A673 (cell line): ENCODE data around the gene SPECC1. TPM values are rescaled to one million over a fixed set of nuclear protein-coding genes. Genes with fewer than 3 reads are reported as not detected.

Source experiments
- BruUV-seq: library from RNA; stranded (reverse); fragments of 400-500 nt; replicated peaks from 2 replicates; lab custom pipeline; 2021; lab: Mats Ljungman, UMichigan
- CTCF ChIA-PET: fragments of 300-600 bp; sonication (Branson Sonifier 250); formaldehyde crosslinking; loops from one replicate; lab custom pipeline; 2022; ENCODE audit warnings: antibody characterized with exemption; lab: Charles Lee
- POLR2A ChIA-PET: fragments of 300-600 bp; sonication (Branson Sonifier 250); formaldehyde crosslinking; loops from one replicate; lab custom pipeline; 2022; ENCODE audit warnings: antibody characterized with exemption; ENCODE audit not compliant: low non-redundant PET; lab: Charles Lee
- DNase-seq: peaks from one replicate; pipeline ENCODE4 v3.0.0-alpha.2; 2015; ENCODE audit warnings: low spot score
- H3K27ac ChIP-seq: fragments of 200-600 bp; sonication (generic); 2 replicates; pipeline ENCODE4 v1.5.1; 2016; ENCODE audit warnings: mixed run types, low read depth, mild to moderate bottlenecking, mixed read lengths, antibody characterized with exemption, low read length; ENCODE audit not compliant: poor library complexity, severe bottlenecking
- H3K27me3 ChIP-seq: fragments of 200-600 bp; sonication (generic); replicated peaks from 2 replicates; pipeline ENCODE4 v1.6.1; 2017; ENCODE audit warnings: mixed run types, low read depth, mild to moderate bottlenecking, mixed read lengths, antibody characterized with exemption, low read length; ENCODE audit not compliant: insufficient read depth, poor library complexity
- H3K36me3 ChIP-seq: fragments of 200-600 bp; sonication (generic); 2 replicates; pipeline ENCODE4 v1.6.1; 2016; ENCODE audit warnings: mixed run types, mild to moderate bottlenecking, mixed read lengths, antibody characterized with exemption, low read length; ENCODE audit not compliant: insufficient read depth, poor library complexity, severe bottlenecking
- H3K4me1 ChIP-seq: fragments of 200-600 bp; sonication (generic); 2 replicates; pipeline ENCODE4 v1.6.1; 2017; ENCODE audit warnings: mixed run types, mild to moderate bottlenecking, mixed read lengths, antibody characterized with exemption, low read length; ENCODE audit not compliant: insufficient read depth, poor library complexity, severe bottlenecking
- H3K4me3 ChIP-seq: fragments of 200-600 bp; sonication (generic); 2 replicates; pipeline ENCODE4 v1.5.1; 2016; ENCODE audit warnings: low read depth, mixed run types, mild to moderate bottlenecking, mixed read lengths, low read length; ENCODE audit not compliant: poor library complexity, severe bottlenecking
- H3K9me3 ChIP-seq: fragments of 200-600 bp; sonication (generic); 2 replicates; pipeline ENCODE4 v1.6.1; 2016; ENCODE audit warnings: mixed run types, low read depth, mild to moderate bottlenecking, mixed read lengths, antibody characterized with exemption, low read length; ENCODE audit not compliant: poor library complexity, severe bottlenecking
- EZH2 ChIP-seq: fragments of 200-600 bp; sonication (generic); IDR thresholded peaks from 2 replicates; pipeline ENCODE4 v1.6.1; 2017; ENCODE audit warnings: borderline replicate concordance, low read depth, mild to moderate bottlenecking, mixed read lengths, antibody characterized with exemption, low read length; ENCODE audit not compliant: poor library complexity, severe bottlenecking
- intact Hi-C: fragments of 100-400 bp; cut with micrococcal nuclease; formaldehyde crosslinking; loops from one replicate; pipeline ENCODE4 v1.10.0; 2022; ENCODE audit not compliant: unreplicated experiment
- total RNA-seq: library from RNA; stranded (reverse); gene quantifications from 2 replicates; pipeline ENCODE4 v1.2.3, GENCODE V29; 2021
- TF ChIP-seq, protein P1 (sequence below): fragments of 300-800, 200-600 bp; sonication (generic); conservative IDR thresholded peaks from 2 replicates; pipeline ENCODE4 v1.5.1; 2017; ENCODE audit warnings: low read depth, mild to moderate bottlenecking, antibody characterized with exemption, low read length, moderate library complexity, mixed read lengths

Gene SPECC1
- total RNA-seq, 1 experiment from 2014 or later: 5.8 TPM

DNA sequence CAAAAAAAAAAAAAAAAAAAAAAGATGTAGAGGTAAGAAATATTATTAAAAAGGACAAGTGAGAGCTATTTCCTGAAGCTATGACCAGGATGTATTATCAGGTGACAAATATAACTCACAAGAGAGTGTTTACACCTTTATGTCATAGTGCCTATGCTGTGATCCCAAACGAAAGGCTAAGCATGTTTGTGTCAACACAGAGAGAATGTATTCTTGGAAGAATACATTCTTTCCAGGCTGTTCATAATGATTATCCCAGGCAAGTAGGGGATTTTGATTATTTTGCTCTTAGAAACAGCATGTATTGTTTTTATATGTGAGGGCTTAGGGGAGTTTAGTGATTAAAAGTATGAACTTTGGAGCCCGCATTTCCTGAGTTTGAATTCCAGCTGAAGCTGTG, 175.0 kb downstream of the SPECC1 start:
- no peak for DNase-seq
- H3K4me1 ChIP-seq: no peaks in the 10 kb centered on the region
- intact Hi-C loops: no loop called here
- BruUV-seq: no TSS peak
- TF ChIP-seq, protein P1, sequence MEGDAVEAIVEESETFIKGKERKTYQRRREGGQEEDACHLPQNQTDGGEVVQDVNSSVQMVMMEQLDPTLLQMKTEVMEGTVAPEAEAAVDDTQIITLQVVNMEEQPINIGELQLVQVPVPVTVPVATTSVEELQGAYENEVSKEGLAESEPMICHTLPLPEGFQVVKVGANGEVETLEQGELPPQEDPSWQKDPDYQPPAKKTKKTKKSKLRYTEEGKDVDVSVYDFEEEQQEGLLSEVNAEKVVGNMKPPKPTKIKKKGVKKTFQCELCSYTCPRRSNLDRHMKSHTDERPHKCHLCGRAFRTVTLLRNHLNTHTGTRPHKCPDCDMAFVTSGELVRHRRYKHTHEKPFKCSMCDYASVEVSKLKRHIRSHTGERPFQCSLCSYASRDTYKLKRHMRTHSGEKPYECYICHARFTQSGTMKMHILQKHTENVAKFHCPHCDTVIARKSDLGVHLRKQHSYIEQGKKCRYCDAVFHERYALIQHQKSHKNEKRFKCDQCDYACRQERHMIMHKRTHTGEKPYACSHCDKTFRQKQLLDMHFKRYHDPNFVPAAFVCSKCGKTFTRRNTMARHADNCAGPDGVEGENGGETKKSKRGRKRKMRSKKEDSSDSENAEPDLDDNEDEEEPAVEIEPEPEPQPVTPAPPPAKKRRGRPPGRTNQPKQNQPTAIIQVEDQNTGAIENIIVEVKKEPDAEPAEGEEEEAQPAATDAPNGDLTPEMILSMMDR: no peak
- no peak for TF ChIP-seq EZH2
- H3K27me3 ChIP-seq: no peaks in the 10 kb centered on the region
- H3K27ac ChIP-seq: no peak overlapping the region
- CTCF ChIA-PET: no interaction called here
- POLR2A ChIA-PET: no interaction called here
- H3K36me3 ChIP-seq: no peaks in the 10 kb centered on the region
- H3K4me3 ChIP-seq: no peak overlapping the region
- H3K9me3 ChIP-seq: no peaks in the 10 kb centered on the region

DNA sequence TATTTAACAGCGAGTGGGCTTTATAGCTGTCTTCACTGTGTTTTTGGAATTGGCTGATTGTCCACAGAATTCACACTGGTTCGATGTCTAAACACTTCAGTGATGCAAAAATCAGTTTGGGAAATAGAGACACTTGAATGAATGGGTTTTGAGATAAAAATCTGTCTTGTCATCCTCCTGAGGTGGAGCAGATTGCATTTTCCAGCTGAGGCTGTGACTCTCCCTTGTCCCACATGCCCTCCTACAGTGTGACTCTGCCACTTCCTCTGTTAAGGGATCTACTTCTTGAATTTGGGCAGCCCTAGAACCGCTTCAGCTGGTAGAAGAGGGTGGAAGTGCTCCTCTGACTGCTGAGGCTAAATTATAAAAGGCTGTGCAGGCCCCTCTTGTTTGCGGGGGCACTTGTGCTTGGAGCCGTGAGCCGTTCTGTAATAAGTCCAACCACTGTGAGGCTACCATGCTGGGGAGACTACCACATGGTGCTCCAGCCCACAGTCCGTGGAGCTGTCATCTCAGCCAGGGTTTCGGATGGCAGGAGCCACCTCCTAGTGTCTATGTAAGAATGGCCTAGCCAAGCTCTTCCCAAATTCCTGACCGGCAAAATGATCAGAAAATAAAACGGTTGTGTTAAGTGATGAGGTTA, 175.9 kb downstream of the SPECC1 start:
- CTCF ChIA-PET: no interaction called here
- no peak overlapping the region for H3K4me3 ChIP-seq
- no peaks in the 10 kb centered on the region for H3K9me3 ChIP-seq
- H3K27me3 ChIP-seq: no peaks in the 10 kb centered on the region
- no peak for DNase-seq
- TF ChIP-seq EZH2: no peak
- no peaks in the 10 kb centered on the region for H3K36me3 ChIP-seq
- BruUV-seq: no TSS peak
- H3K4me1 ChIP-seq: no peaks in the 10 kb centered on the region
- intact Hi-C loops: no loop called here
- POLR2A ChIA-PET: no interaction called here
- H3K27ac ChIP-seq: no peak overlapping the region

DNA sequence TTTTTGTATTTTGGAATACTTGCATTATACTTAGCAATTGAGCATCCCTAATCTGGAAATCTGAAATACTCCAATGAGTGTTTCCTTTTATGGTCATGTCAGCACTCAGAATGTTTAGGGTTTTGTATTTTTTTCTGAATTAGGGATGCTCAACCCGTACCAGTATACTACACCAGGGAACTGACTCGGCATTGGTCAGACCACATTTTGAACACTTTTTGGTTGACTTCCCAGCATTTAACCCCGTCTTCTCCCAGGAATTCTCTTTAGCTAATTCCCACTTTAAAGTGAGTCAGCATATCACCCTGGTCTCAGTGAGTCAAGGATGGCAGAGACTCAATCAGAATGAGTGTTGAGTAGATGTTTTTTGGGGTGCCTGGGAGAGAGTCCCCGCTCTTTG, 177.9 kb downstream of the SPECC1 start:
- Histone ChIP-seq H3K4me1 (no peaks in the 10 kb centered on the region), H3K27ac (no peak overlapping the region), H3K27me3 (no peaks in the 10 kb centered on the region), H3K36me3 (no peaks in the 10 kb centered on the region), H3K9me3 (no peaks in the 10 kb centered on the region), H3K4me3 (no peak overlapping the region)
- intact Hi-C loops: no loop called here
- BruUV-seq: no TSS peak
- ChIA-PET POLR2A (no interaction called here), CTCF (no interaction called here)
- no peak for DNase-seq
- no peak for TF ChIP-seq EZH2
- TF ChIP-seq, protein P1: no peak

DNA sequence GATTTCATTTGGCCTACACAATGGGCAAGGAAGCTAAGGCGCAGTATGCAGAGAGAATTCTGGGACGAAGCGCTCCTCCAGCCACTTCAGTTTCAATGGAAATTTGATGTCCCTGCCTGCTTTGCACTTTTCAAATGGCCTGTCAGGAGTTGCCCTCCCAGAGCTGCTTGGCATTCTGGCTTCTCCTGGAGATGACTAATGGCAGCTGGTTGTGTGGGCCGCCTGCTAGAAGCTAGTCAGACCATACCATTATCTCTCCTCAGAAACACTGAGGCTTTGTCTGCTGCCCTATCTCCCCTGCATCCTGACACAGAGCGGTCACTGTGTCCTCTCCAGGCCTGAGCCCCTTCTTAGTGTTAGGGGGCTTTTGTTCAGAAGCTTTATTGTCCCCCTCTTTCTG, 180.1 kb downstream of the SPECC1 start:
- no peak for TF ChIP-seq EZH2
- H3K4me3 ChIP-seq: no peak overlapping the region
- CTCF ChIA-PET: no interaction called here
- POLR2A ChIA-PET: no interaction called here
- H3K27me3 ChIP-seq: no peaks in the 10 kb centered on the region
- no peaks in the 10 kb centered on the region for H3K4me1 ChIP-seq
- DNase-seq: no peak
- H3K36me3 ChIP-seq: no peaks in the 10 kb centered on the region
- H3K27ac ChIP-seq: no peak overlapping the region
- no peaks in the 10 kb centered on the region for H3K9me3 ChIP-seq
- BruUV-seq: no TSS peak
- intact Hi-C loops: no loop called here
